HG03280 (cell line): ENCODE data around the gene MTMR1.

ENCODE experiments used
- ATAC-seq: cut with Tn5 transposase; IDR thresholded peaks from one replicate; pipeline ENCODE4 v1.9.1; 2021; ENCODE audit warnings: mild to moderate bottlenecking, moderate library complexity; ENCODE audit not compliant: unreplicated experiment

Gene MTMR1

GRCh38 chrX:150696331-150696730 lies 3.1 kb downstream of the MTMR1 start:
- ATAC-seq = no peak

GRCh38 chrX:150696866-150697265 lies 3.7 kb downstream of the MTMR1 start:
- no peak for ATAC-seq

- no peak for ATAC-seq
These were observed 4.4 kb downstream of the MTMR1 start for GRCh38 chrX:150697641-150698040.

- no peak for ATAC-seq
These were observed 5.8 kb downstream of the MTMR1 start for GRCh38 chrX:150698981-150699380.

- no peak for ATAC-seq
These were observed 6.9 kb downstream of the MTMR1 start for GRCh38 chrX:150700107-150700506.

- ATAC-seq = no peak
These were observed 8.2 kb downstream of the MTMR1 start for GRCh38 chrX:150701377-150701776.

- no peak for ATAC-seq
These were observed 9.9 kb downstream of the MTMR1 start for GRCh38 chrX:150702966-150703694.

- ATAC-seq = no peak
These were observed 10.4 kb downstream of the MTMR1 start for GRCh38 chrX:150703695-150703974.

GRCh38 chrX:150704030-150704613 lies 10.9 kb downstream of the MTMR1 start:
- no peak for ATAC-seq

- no peak for ATAC-seq
These were observed 19.4 kb downstream of the MTMR1 start for GRCh38 chrX:150712619-150713018.

GRCh38 chrX:150715184-150715583 lies 22.0 kb downstream of the MTMR1 start:
- no peak for ATAC-seq

GRCh38 chrX:150719621-150720020 lies 26.4 kb downstream of the MTMR1 start:
- no peak for ATAC-seq

GRCh38 chrX:150729956-150730355 lies 36.8 kb downstream of the MTMR1 start:
- no peak for ATAC-seq

- ATAC-seq = no peak
These were observed 37.5 kb downstream of the MTMR1 start for GRCh38 chrX:150730719-150731118.

- ATAC-seq = no peak
These were observed 38.6 kb downstream of the MTMR1 start for GRCh38 chrX:150731795-150732194.

- ATAC-seq = no peak
These were observed 43.3 kb downstream of the MTMR1 start for GRCh38 chrX:150736475-150736874.

- ATAC-seq = no peak
These were observed 58.9 kb downstream of the MTMR1 start for GRCh38 chrX:150752124-150752523.

GRCh38 chrX:150753357-150753756 lies 60.2 kb downstream of the MTMR1 start:
- ATAC-seq = no peak

GRCh38 chrX:150753968-150754367 lies 60.8 kb downstream of the MTMR1 start:
- no peak for ATAC-seq

- ATAC-seq = no peak
These were observed 64.2 kb downstream of the MTMR1 start for GRCh38 chrX:150757371-150757770.

GRCh38 chrX:150759568-150760416 lies 66.6 kb downstream of the MTMR1 start:
- ATAC-seq = no peak

- no peak for ATAC-seq
These were observed 68.1 kb downstream of the MTMR1 start for GRCh38 chrX:150761176-150761818.
